ENCODE measurements around the gene GALK2.

GALK2 gene

GRCh38 chr15:49297584-49297983 lies 127.5 kb downstream of the GALK2 start:
- Histone ChIP-seq H2AK5ac (ENCODE audit: low read depth, low read length) (no peak overlapping the region), H3K4me3 (ENCODE audit: low read length in 2 of 2) (no peak overlapping the region), H3K4ac (ENCODE audit: low read length) (no peak overlapping the region), H3K27me3 (ENCODE audit: control insufficient read depth in 3 of 3, insufficient read depth in 3 of 3, low read depth in 1 of 3, low read length in 3 of 3) (no peaks in the 10 kb centered on the region), H2BK5ac (ENCODE audit: low read length) (no peak overlapping the region), H2BK12ac (ENCODE audit: low read length) (no peak overlapping the region), H3K27ac (replicated peaks; ENCODE audit: low read length) (no peak overlapping the region), H3K14ac (ENCODE audit: low read length) (no peak overlapping the region), H3K18ac (ENCODE audit: low read length) (no peak overlapping the region), H3K4me1 (ENCODE audit: control insufficient read depth in 2 of 2, insufficient read depth in 1 of 2, low read depth in 1 of 2, low read length in 2 of 2) (no peaks in the 10 kb centered on the region), H3K79me1 (ENCODE audit: low read depth, low read length) (no peaks in the 10 kb centered on the region), H2BK15ac (ENCODE audit: low read length) (no peak overlapping the region), H3K9me3 (replicated peaks in 1 of 2; ENCODE audit: control insufficient read depth in 2 of 2, insufficient read depth in 1 of 2, low read depth in 1 of 2, low read length in 2 of 2) (peaks cover 0 to 7% of the 10 kb centered on the region in 2 donors), H3K4me2 (ENCODE audit: insufficient read depth, low read length, poor library complexity, severe bottlenecking) (no peak overlapping the region), H4K8ac (ENCODE audit: low read depth, low read length) (no peak overlapping the region), H3K23ac (ENCODE audit: low read depth, low read length, poor library complexity) (no peak overlapping the region), H3K9ac (ENCODE audit: low read depth, low read length, poor library complexity) (no peak overlapping the region), H4K91ac (ENCODE audit: low read depth, low read length, poor library complexity) (no peak overlapping the region), H3K36me3 (replicated peaks in 1 of 2; ENCODE audit: control insufficient read depth in 2 of 2, insufficient read depth in 2 of 2, low read length in 2 of 2) (peaks cover 0 to 3% of the 10 kb centered on the region in 2 donors), H2AFZ (ENCODE audit: low read length) (no peak overlapping the region), H2BK120ac (ENCODE audit: low read depth, low read length) (no peak overlapping the region)
- WGBS, 2 donors (ENCODE audit: extremely low coverage in 2 of 2, insufficient read length in 2 of 2, insufficient replicate concordance in 1 of 2): no CpG with 5 or more reads among the region's 1 CpG
- no peak for DNase-seq (ENCODE audit: low spot score)

GRCh38 chr15:49300856-49301255 lies 130.8 kb downstream of the GALK2 start:
- Histone ChIP-seq H2AFZ (ENCODE audit: low read length) (no peak overlapping the region), H4K91ac (ENCODE audit: low read depth, low read length, poor library complexity) (no peak overlapping the region), H3K27ac (replicated peaks; ENCODE audit: low read length) (no peak overlapping the region), H3K18ac (ENCODE audit: low read length) (no peak overlapping the region), H3K79me1 (ENCODE audit: low read depth, low read length) (no peaks in the 10 kb centered on the region), H3K27me3 (ENCODE audit: control insufficient read depth in 3 of 3, insufficient read depth in 3 of 3, low read depth in 1 of 3, low read length in 3 of 3) (no peaks in the 10 kb centered on the region), H3K9me3 (replicated peaks in 1 of 2; ENCODE audit: control insufficient read depth in 2 of 2, insufficient read depth in 1 of 2, low read depth in 1 of 2, low read length in 2 of 2) (peaks cover 0 to 7% of the 10 kb centered on the region in 2 donors), H2BK5ac (ENCODE audit: low read length) (no peak overlapping the region), H3K14ac (ENCODE audit: low read length) (no peak overlapping the region), H3K23ac (ENCODE audit: low read depth, low read length, poor library complexity) (no peak overlapping the region), H2BK12ac (ENCODE audit: low read length) (no peak overlapping the region), H3K9ac (ENCODE audit: low read depth, low read length, poor library complexity) (no peak overlapping the region), H2AK5ac (ENCODE audit: low read depth, low read length) (no peak overlapping the region), H2BK15ac (ENCODE audit: low read length) (no peak overlapping the region), H3K4me3 (ENCODE audit: low read length in 2 of 2) (no peak overlapping the region), H2BK120ac (ENCODE audit: low read depth, low read length) (no peak overlapping the region), H3K36me3 (replicated peaks in 1 of 2; ENCODE audit: control insufficient read depth in 2 of 2, insufficient read depth in 2 of 2, low read length in 2 of 2) (peaks cover 0 to 7% of the 10 kb centered on the region in 2 donors), H3K4me2 (ENCODE audit: insufficient read depth, low read length, poor library complexity, severe bottlenecking) (no peak overlapping the region), H3K4me1 (ENCODE audit: control insufficient read depth in 2 of 2, insufficient read depth in 1 of 2, low read depth in 1 of 2, low read length in 2 of 2) (no peaks in the 10 kb centered on the region), H3K4ac (ENCODE audit: low read length) (no peak overlapping the region), H4K8ac (ENCODE audit: low read depth, low read length) (no peak overlapping the region)
- WGBS, 2 donors (ENCODE audit: extremely low coverage in 2 of 2, insufficient read length in 2 of 2, insufficient replicate concordance in 1 of 2): no CpG with 5 or more reads among the region's 3 CpGs
- DNase-seq (ENCODE audit: low spot score): no peak

DNA sequence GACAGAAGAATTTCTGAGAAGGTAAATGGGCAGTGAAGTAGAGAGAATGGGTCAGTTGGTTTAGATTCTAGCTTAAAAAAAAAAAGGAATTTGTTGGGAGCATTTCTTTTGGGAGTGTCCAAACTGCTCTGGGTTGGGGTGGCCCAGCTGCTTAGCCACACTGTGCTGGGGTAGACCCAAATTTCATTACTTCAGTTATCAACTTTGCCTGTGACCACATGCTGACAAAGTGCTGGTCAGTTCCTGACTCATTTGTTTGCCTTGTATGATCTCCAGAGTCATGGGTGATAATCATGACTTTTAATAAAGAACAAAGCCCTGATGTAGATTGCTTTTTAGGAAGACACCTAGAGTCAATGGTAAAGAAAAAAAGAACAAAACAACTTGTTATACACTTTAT lies 131.5 kb downstream of the GALK2 start:
- Histone ChIP-seq H3K14ac (ENCODE audit: low read length) (no peak overlapping the region), H3K79me1 (ENCODE audit: low read depth, low read length) (no peaks in the 10 kb centered on the region), H3K27ac (replicated peaks; ENCODE audit: low read length) (no peak overlapping the region), H3K4me3 (ENCODE audit: low read length in 2 of 2) (no peak overlapping the region), H3K4me2 (ENCODE audit: insufficient read depth, low read length, poor library complexity, severe bottlenecking) (no peak overlapping the region), H2BK5ac (ENCODE audit: low read length) (no peak overlapping the region), H2BK120ac (ENCODE audit: low read depth, low read length) (no peak overlapping the region), H2BK15ac (ENCODE audit: low read length) (no peak overlapping the region), H3K9ac (ENCODE audit: low read depth, low read length, poor library complexity) (no peak overlapping the region), H2BK12ac (ENCODE audit: low read length) (no peak overlapping the region), H3K9me3 (replicated peaks in 1 of 2; ENCODE audit: control insufficient read depth in 2 of 2, insufficient read depth in 1 of 2, low read depth in 1 of 2, low read length in 2 of 2) (peaks cover 0 to 5% of the 10 kb centered on the region in 2 donors), H4K8ac (ENCODE audit: low read depth, low read length) (no peak overlapping the region), H3K23ac (ENCODE audit: low read depth, low read length, poor library complexity) (no peak overlapping the region), H3K18ac (ENCODE audit: low read length) (no peak overlapping the region), H2AFZ (ENCODE audit: low read length) (no peak overlapping the region), H4K91ac (ENCODE audit: low read depth, low read length, poor library complexity) (no peak overlapping the region), H2AK5ac (ENCODE audit: low read depth, low read length) (no peak overlapping the region), H3K36me3 (replicated peaks in 1 of 2; ENCODE audit: control insufficient read depth in 2 of 2, insufficient read depth in 2 of 2, low read length in 2 of 2) (peaks cover 0 to 7% of the 10 kb centered on the region in 2 donors), H3K27me3 (ENCODE audit: control insufficient read depth in 3 of 3, insufficient read depth in 3 of 3, low read depth in 1 of 3, low read length in 3 of 3) (no peaks in the 10 kb centered on the region), H3K4ac (ENCODE audit: low read length) (no peak overlapping the region), H3K4me1 (ENCODE audit: control insufficient read depth in 2 of 2, insufficient read depth in 1 of 2, low read depth in 1 of 2, low read length in 2 of 2) (no peaks in the 10 kb centered on the region)
- DNase-seq (ENCODE audit: low spot score): no peak

DNA sequence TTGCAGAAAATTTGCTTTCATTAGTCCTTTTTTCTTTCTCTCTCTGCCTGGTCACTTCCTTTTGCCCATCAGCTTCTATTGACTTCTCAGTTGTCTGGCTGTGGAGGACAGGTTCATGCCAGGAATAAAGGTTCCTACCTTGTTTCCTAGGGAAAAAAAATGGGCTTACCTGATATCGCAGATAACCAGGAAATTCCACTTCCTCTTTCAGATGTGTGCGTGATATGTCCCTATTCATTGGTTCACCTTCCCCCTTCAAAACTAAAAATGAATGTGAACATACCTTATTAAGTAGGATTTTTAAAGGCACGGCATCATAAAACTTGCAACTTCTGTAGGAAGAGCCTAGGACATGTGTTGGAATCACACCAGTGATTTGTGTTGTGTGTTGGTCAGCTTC lies 133.0 kb downstream of the GALK2 start:
- WGBS, 2 donors (ENCODE audit: extremely low coverage in 2 of 2, insufficient read length in 2 of 2, insufficient replicate concordance in 1 of 2): no CpG with 5 or more reads among the region's 3 CpGs
- no peak overlapping the region for H2BK12ac ChIP-seq (ENCODE audit: low read length)
- no peak overlapping the region for H3K23ac ChIP-seq (ENCODE audit: low read depth, low read length, poor library complexity)
- H3K27me3 ChIP-seq (ENCODE audit: control insufficient read depth in 3 of 3, insufficient read depth in 3 of 3, low read depth in 1 of 3, low read length in 3 of 3): no peaks in the 10 kb centered on the region
- no peak overlapping the region for H2BK5ac ChIP-seq (ENCODE audit: low read length)
- H3K36me3 ChIP-seq (replicated peaks in 1 of 2; ENCODE audit: control insufficient read depth in 2 of 2, insufficient read depth in 2 of 2, low read length in 2 of 2): peaks cover 0 to 7% of the 10 kb centered on the region in 2 donors
- H3K18ac ChIP-seq (ENCODE audit: low read length): no peak overlapping the region
- no peak overlapping the region for H2AFZ ChIP-seq (ENCODE audit: low read length)
- H2BK120ac ChIP-seq (ENCODE audit: low read depth, low read length): no peak overlapping the region
- H3K4me1 ChIP-seq (ENCODE audit: control insufficient read depth in 2 of 2, insufficient read depth in 1 of 2, low read depth in 1 of 2, low read length in 2 of 2): no peaks in the 10 kb centered on the region
- peaks cover 0 to 4% of the 10 kb centered on the region in 2 donors for H3K9me3 ChIP-seq (replicated peaks in 1 of 2; ENCODE audit: control insufficient read depth in 2 of 2, insufficient read depth in 1 of 2, low read depth in 1 of 2, low read length in 2 of 2)
- H3K4me3 ChIP-seq (ENCODE audit: low read length in 2 of 2): no peak overlapping the region
- no peak for DNase-seq (ENCODE audit: low spot score)
- no peak overlapping the region for H2BK15ac ChIP-seq (ENCODE audit: low read length)
- no peak overlapping the region for H4K8ac ChIP-seq (ENCODE audit: low read depth, low read length)
- H3K14ac ChIP-seq (ENCODE audit: low read length): no peak overlapping the region
- H3K4ac ChIP-seq (ENCODE audit: low read length): no peak overlapping the region
- no peak overlapping the region for H2AK5ac ChIP-seq (ENCODE audit: low read depth, low read length)
- H3K9ac ChIP-seq (ENCODE audit: low read depth, low read length, poor library complexity): no peak overlapping the region
- no peak overlapping the region for H4K91ac ChIP-seq (ENCODE audit: low read depth, low read length, poor library complexity)
- H3K4me2 ChIP-seq (ENCODE audit: insufficient read depth, low read length, poor library complexity, severe bottlenecking): no peak overlapping the region
- no peaks in the 10 kb centered on the region for H3K79me1 ChIP-seq (ENCODE audit: low read depth, low read length)
- H3K27ac ChIP-seq (replicated peaks; ENCODE audit: low read length): no peak overlapping the region
